Stimulated activated naive CD4-positive, alpha-beta T cell treated with Interleukin-2 at 50 U/mL for 16 hours (primary cell): ENCODE data around the gene TULP1.

Source experiments
- DNase-seq: peaks from one replicate; lab custom pipeline; 2025; lab: John Stamatoyannopoulos, UW

The TULP1 gene

GRCh38 chr6:35483893-35484645 lies 28.6 kb downstream of the TULP1 start:
- no peak for DNase-seq

DNA sequence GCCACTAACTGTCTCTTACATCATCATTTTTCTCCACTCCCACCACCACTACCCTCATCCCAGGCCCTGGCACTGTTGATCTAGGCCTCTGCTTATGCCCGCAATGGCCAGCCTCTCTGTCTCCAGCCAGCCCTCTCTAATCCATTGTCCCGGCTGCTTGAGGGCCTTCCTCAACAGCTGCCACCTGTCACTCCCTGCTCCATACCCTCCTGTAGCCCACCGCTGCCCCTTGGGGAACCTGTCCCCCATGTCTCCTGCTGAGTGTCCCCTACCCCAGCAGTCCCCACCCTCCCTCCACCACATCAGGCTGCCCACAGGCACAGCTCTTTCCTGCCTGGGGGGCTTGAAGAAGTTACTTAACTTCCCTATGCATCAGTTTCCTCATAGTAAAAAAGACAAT lies 29.2 kb downstream of the TULP1 start:
- no peak for DNase-seq

- no peak for DNase-seq
Observed at GRCh38 chr6:35483062-35483461, 29.6 kb downstream of the TULP1 start.

DNA sequence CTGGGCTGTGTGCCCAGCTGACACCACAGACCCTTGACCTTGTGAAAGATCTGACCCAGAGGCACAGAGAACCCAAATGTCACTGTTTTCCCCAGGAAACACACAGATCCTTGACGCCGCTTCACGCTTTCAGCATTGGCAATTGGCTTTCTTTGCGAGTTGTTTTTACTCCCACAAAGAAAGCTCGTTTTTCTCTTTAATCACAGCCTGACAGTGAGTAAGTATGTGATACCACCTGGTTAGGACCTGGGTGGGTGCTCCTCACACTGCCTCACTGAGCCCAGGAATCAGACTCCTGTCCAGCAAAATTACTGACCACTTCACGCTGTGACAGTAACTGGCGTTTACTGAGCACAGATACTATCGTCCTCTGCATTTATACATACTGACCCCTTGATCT lies 31.5 kb downstream of the TULP1 start:
- no peak for DNase-seq

GRCh38 chr6:35480176-35480575 lies 32.5 kb downstream of the TULP1 start:
- no peak for DNase-seq

- no peak for DNase-seq
Observed at GRCh38 chr6:35478259-35478658, 34.4 kb downstream of the TULP1 start.

- DNase-seq = no peak
Observed at GRCh38 chr6:35477551-35478179, 35.0 kb downstream of the TULP1 start.

DNA sequence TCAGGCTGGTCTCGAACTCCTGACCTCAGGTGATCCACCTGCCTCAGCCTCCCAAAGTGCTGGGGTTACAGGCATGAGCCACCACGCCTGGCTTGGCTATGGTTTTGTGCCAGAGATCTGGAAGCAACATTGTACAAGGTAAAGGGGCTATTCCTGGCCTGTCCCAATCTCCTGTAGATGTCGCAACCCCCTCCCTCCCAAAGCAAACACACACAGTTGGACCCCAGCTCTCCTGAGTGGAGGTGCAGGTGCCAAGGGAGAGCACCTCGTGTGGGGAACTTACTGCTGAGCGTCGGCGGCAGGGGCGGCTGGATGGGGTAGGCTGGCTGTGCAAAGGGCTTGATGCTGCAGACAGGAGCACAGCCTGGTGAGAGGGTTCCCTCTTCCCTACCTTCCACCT lies 35.7 kb downstream of the TULP1 start:
- no peak for DNase-seq

DNA sequence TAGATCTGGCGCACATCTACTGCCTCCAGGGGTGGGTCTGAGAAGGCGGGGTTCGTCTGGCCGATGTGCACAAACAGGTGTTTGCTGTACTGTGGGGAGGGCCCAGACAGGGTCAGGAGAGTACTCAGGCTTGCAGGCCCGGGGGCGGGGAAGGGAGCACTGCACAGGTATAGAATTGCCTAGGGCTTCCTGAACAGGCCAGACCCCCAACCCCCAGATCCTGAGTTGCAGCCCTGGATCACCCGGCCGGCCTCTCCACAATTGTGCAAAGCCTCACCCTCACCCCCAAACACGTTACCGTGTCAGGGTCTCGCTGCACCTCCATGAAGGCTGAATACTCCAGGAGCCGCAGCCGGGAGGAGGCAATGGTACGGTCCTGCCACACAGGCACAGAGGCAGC lies 36.7 kb downstream of the TULP1 start:
- no peak for DNase-seq

GRCh38 chr6:35475573-35475972 lies 37.1 kb downstream of the TULP1 start:
- no peak for DNase-seq

GRCh38 chr6:35474942-35475570 lies 37.6 kb downstream of the TULP1 start:
- DNase-seq = no peak

DNA sequence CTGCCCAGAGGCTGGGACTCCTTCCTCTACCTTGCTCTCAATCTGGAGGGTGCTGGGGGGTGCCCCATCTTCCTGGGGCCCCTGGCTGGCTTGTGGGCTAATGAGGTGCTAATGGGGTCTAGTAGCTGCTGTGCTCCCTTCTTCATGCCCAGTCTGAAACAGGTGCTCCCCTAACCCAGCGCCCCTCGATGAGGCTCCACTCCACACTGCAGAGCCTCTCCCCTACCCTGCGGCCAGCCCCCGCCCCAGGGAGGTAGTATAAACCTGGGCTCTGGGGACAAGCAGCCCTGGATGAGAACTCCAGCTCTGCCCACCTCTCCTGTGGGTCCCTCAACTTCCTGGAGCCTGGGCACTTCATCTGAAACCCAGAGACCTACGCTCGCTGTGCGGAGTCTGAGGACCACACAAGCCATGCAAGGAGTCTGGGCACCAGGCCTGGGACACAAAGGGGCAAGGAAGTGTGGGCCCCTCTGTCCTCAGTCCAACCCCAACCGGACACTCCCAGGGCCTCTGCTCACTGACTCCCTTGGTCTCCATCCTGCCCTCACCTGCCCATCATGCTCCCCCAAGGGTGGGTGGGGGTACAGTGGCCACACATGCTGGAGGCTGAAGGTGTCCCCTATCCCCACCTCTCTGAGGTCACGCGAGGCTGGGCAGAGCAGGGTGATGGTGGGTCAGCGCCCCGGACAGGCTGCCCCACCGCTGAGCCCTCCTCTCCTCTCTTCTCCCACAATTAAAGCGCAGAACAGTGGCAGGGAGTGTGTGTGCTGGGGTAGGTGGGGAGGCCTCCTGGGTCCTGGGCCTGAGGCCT lies 38.4 kb downstream of the TULP1 start:
- no peak for DNase-seq

DNA sequence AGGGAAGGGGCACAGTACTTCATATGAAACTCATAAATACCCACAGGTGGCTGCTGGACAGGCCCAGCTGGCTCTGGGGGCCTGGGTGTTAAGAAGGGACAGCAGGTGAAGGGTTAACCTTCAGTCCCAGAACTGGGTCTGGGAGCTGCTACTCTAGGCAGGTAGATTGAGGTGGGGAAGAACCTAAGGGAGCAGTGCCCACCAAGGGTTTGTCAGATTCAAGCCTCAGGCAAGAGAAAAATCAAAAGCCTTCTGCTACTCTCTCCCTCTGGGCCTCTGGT lies 38.9 kb downstream of the TULP1 start:
- no peak for DNase-seq

- no peak for DNase-seq
Observed at GRCh38 chr6:35473075-35473849, 39.4 kb downstream of the TULP1 start.

DNA sequence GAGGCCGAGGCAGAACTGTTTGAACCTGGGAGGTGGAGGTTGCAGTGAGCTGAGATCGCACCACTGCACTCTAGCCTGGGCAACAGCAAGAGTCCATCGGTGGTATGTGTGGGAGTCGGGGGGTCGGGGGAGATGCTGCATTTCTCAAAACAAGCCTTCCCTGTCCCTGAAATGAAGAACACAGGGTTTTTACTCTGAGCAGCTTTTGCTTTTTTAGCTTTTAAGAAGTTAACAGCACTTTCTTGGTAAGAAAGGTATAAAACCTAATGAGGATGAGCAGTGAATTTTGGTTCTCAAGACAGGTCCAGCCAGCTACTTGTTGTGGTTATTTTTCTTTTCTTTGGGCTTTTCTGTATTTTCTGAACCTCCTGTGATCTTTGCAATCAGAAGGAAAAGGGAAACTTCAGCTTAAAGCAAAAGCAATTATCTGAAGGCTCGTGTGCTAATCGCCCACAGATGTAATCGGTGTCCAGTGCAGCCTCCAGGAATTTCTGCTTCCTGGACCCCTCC lies 40.8 kb downstream of the TULP1 start:
- no peak for DNase-seq

DNA sequence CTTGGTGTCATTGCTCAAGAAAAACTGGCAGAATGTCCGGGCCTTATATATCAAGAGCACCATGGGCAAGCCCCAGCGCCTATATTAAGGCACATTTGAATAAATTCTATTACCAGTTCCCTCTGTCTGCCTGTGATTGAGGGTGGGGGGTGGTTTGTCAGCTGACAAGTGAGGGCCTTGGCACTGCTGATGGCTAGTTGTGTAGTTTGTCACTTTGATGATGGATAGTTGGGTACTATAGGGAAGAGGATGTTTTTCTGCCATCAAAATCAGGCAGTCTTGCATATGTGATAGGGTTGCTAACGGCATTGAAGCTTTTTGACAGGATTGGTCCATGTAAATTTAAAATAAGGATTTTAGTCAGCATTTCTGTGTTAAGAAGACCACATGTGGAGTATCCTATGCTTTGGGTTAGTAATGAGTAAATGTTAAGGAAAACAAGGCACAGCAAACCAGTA lies 42.0 kb downstream of the TULP1 start:
- no peak for DNase-seq

DNA sequence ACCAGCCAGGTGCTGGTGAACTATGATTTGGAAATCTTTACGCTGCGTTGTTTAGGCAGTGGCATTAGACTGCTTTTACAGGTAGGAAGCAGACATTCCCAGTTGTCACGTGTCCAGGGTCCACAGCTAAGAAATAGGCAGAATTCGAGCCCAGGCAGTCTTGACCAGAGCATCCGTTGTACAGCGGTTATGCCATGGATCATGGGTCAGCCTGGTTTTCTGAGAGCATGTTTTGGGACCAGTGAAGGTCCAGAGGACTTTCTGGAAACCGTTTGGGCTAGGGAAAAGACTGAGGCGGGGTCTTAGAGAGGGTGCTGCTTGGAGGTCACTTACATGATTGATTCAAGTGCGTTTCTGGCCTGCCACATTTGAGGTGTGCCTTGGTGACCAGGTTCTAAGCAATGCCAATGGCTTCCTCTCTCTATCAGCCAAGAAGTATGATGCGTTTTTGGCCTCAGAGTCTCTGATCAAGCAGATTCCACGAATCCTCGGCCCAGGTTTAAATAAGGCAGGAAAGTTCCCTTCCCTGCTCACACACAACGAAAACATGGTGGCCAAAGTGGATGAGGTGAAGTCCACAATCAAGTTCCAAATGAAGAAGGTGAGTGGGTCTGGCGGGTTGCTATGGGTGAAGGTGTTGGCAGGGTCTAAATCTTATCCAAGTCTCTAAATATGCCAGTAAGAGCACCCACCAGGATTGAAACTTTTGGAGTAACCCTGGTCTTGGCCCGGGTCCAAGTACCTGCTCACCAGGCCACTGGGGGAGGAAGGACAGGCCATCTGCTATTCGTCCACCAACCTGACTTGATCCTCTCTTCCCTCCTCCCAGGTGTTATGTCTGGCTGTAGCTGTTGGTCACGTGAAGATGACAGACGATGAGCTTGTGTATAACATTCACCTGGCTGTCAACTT lies 42.7 kb downstream of the TULP1 start:
- no peak for DNase-seq

DNA sequence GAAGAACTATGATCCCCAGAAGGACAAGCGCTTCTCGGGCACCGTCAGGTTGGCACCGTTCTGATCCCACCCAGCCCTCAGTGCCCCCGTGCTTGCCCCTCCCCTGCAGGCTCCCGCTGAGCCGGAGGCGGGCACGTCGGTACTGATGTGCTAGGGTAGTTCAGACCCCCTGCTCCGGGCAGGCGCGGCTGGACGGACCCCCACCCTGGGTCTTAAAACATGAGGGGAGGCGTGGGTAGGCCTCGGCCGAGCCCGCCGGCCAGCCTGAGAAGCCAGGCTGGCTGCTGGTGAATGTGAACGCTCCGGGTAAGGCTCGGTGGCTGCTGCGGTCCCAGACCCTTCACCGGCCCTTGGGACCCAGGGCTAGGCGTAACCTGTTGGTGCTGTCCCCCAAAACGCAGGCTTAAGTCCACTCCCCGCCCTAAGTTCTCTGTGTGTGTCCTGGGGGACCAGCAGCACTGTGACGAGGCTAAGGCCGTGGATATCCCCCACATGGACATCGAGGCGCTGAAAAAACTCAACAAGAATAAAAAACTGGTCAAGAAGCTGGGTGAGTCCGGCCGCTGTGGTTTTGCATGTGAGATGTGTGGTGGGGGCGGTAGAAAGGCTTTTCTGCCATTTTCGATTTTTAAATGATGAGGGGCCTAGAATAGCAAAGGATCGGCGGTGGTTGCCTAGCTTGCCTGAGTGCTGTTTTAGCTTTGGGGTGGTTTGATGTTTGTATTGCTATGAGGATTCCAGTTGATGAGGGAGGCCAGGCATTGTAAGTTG lies 43.5 kb downstream of the TULP1 start:
- DNase-seq = no peak

DNA sequence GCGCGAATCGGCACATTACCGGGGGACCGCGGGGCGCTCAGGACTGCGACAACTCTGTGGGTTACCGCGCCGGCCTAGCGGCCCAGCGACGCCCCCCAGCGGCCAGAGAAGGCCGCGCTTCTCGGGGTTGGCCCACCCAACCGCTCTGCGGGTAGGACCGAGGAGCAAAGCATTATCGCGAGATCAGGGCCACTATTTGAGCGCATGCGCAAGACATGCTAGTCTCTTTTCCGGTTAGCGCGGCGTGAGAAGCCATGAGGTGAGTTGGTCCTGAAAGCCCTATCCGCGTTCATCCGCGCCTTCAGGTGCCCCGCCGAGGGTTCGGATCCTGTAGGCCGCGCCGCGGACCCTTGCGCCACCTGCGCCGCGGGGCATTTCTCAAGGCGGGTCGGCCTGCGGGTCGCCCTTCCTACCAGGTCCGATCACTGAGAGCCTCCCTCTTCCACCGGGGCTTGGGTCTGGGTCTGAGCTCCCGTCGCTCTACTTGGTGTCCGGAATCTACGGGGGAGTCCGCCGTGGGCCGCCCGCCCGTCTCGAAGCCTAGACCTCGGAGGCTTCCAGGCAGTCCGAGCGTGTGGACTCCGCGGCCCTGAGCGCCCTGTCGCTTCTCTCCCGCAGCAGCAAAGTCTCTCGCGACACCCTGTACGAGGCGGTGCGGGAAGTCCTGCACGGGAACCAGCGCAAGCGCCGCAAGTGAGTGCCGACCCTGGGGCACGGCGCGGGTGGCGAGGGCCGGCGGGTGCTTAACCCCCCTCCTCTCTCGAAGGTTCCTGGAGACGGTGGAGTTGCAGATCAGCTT lies 44.3 kb downstream of the TULP1 start, which contains the start of gene RPL10A:
TSS of gene RPL10A (plus strand) at position 221 of the 799 bp plus-strand sequence. CDS start at position 255, 34 bp downstream.
- DNase-seq = peak; percentile 92
